ENCODE results near the gene RXYLT1. TPM values are rescaled to one million over a fixed set of nuclear protein-coding genes. Genes with fewer than 3 reads are reported as not detected.

The RXYLT1 gene
- total RNA-seq, 1 experiment from 2014 or later: 22.0 TPM

GRCh38 chr12:63843254-63843720 lies 63.6 kb downstream of the RXYLT1 start:
- no peak for DNase-seq (ENCODE audit: low read depth)

- DNase-seq (ENCODE audit: low read depth): peak; percentile 90
Observed at GRCh38 chr12:63843721-63844390, 64.1 kb downstream of the RXYLT1 start.

GRCh38 chr12:63844391-63845341 lies 65.0 kb downstream of the RXYLT1 start, which contains the start of gene SRGAP1:
Gene SRGAP1, plus strand, starts transcription at chr12:63844700. Its CDS starts 117 bp downstream, at chr12:63844817.
- peak; percentile 77 for DNase-seq (ENCODE audit: low read depth)

GRCh38 chr12:63845726-63846125 lies 66.0 kb downstream of the RXYLT1 start:
- peak; percentile 73 for DNase-seq (ENCODE audit: low read depth)

- DNase-seq (ENCODE audit: low read depth): no peak
Observed at GRCh38 chr12:63846238-63846967, 66.7 kb downstream of the RXYLT1 start.

GRCh38 chr12:63848450-63848849 lies 68.7 kb downstream of the RXYLT1 start:
- no peak for DNase-seq (ENCODE audit: low read depth)

GRCh38 chr12:63849106-63849620 lies 69.5 kb downstream of the RXYLT1 start:
- no peak for DNase-seq (ENCODE audit: low read depth)

- no peak for DNase-seq (ENCODE audit: low read depth)
Observed at GRCh38 chr12:63849641-63850040, 69.9 kb downstream of the RXYLT1 start.

GRCh38 chr12:63853978-63854377 lies 74.3 kb downstream of the RXYLT1 start:
- no peak for DNase-seq (ENCODE audit: low read depth)

GRCh38 chr12:63855299-63855698 lies 75.6 kb downstream of the RXYLT1 start:
- no peak for DNase-seq (ENCODE audit: low read depth)

- DNase-seq (ENCODE audit: low read depth): peak; percentile 61
Observed at GRCh38 chr12:63857771-63858670, 78.3 kb downstream of the RXYLT1 start.

Other genes starting within 250 kb of the RXYLT1 start
- gene DPY19L2, start 111.4 kb upstream of the RXYLT1 start, total RNA-seq (2014; rRNA removed; shearing (Covaris generic)): 3.7 and 11.3 TPM in 2 replicates
- gene SRGAP1, start 64.8 kb downstream of the RXYLT1 start, total RNA-seq (2014; rRNA removed; shearing (Covaris generic)): 3.0 and 4.5 TPM in 2 replicates

Data from M059J (cell line).